ENCODE measurements around the gene CEACAM18.

The CEACAM18 gene

GRCh38 chr19:51539821-51540366, 61.6 kb downstream of the CEACAM18 start:
- DNase-seq: no peak
